HL-60/S4 treated with retinoic acid at 250 ng/mL for 4 days and 3 days (cell line): Measurements from ENCODE around the gene TGFBR2.

Source experiments
- in situ Hi-C: fragments of 300-500 bp; cut with MboI; formaldehyde crosslinking; loops from 2 replicates; pipeline ENCODE4 v1.7.0; 2022; ENCODE audit warnings: low sequenced_read_pairs

Gene TGFBR2

DNA sequence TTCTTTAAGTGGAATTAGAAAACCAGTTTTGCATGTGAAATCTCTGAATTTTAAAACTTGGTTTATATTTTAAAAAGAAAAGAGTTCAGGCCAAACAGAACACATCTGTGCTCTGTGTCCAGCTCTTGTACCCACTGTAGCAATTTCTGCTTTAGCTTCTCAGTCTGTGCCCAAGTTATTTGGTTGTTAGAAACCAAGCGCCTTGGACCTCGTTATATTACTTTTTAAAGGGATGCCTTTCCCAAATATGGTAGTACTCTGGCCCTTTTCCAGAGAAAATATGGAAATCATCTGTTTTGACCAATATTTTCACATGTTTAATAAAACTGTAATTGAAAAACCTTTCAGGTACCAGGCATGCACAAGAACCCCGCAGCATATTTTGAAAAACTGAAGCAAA lies 27.3 kb downstream of the TGFBR2 start:
- in situ Hi-C loops: no loop called here

DNA sequence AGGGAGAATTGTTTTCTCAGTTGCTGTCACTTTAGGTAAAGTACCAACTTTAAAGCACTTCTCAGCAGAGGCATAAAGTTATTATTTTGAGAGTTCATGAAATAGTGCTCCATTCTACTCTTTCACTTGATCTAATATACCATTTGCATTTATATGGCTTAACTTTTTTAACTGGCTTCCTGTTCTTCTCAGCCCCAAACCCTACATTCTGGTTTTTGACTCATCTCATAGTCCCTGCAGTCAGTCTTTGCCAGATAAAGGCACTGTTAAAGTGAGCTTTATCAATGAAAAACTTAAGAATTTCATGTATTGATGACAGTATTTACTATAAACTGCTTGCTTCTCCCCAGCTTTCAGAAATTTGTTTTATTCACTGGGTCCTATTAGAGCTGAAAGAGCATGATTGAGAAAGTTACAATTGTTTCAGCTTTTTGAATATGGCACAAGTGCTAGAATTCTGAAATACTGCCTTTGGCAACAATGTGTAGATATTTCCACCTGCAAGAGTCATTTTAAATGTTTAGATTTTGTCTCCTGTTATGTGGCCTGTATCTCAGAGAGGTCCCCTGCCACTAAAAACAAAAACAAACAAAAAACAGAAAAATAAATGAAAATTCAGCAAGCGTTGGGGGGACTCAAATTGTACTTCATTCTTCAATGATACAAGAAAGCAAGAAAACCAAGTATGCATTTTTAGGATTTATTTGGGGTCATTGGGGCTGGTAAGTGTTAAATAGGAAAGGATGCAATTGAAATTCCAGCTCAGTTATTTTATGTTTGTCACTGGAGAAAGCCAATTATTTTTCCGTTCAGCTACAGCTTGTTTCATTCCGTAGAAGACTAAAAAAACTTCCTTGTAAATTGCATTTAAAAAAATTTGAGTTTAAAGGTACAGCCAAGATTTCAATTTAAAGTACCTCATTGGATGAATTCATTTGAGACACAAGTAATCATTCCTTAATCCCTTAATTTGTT lies 28.6 kb downstream of the TGFBR2 start:
- in situ Hi-C loops: no loop called here

DNA sequence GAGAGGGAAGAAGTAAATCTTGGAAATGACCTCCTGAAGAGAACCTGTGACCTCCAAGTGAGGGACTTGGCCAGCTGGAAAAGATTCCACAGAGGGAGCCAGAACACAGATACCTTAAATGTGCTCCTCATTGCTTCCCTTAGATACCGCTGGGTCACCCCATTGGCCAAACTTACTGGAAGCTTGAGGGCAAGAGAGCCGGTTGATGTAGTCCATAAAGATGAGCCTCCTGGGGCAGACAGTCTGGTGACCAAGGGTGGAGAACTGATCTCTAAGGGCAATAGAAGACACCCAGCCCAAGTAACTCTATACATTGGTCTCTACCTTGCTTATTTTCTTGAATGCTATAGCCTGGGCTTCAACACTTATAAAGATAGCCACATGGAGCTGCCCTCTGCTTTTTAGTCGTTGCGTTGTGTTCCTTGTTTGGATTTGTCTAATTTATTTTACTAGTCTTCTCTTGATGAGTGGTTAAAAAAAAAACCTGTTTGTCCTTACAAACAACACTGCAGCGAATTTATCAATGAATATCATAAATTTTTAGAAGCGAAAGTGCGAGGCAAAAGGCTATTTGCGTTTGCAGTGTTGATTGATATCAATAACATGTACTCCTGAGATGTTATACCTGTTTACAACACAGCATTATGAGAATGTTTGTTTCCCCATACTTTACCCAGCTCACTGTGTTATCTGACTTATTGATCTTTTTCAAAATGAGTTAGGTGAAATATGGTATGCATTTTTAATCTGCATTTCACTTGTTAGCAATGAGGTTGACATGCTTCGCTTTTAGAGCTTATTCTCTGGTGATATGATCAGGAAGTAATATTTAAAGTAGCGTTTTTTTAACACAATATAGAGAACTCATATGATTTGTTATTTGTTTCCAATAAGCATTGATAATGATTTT lies 31.2 kb downstream of the TGFBR2 start:
- in situ Hi-C loops: no loop called here

DNA sequence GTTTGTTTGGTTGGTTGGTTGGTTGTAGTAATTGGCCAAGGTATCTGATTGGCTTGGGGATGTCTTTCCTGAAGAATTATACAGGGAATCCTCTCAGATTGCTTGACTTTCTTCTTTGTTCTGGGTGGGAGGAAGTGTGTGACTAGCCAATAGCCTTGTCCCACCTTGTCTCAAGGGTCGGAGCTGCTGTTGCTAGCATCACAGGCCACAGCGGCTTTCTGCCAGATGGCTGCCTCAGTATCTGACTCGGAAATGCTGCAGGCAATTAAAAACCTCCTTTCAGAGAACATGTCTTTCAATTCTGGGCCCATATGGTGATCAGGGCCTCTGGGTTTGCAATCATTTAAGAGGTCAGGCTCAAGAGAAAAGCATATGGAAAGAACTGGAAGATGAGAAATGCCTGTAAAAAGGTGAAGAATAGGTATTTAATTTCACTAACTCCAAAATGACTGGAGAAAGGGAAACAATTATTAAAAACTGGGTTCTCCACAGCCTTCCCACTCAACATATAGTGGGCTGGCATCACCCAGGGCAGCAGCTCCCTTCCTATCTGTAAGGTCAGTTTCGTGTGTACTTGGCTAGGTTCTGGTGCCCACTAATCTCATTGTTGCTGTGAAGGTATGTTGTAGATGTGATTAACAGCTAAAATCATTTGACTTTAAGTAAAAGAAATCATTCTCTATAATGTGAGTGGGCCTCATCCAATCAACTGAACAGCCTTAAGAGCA lies 32.4 kb downstream of the TGFBR2 start:
- in situ Hi-C loops: no loop called here

DNA sequence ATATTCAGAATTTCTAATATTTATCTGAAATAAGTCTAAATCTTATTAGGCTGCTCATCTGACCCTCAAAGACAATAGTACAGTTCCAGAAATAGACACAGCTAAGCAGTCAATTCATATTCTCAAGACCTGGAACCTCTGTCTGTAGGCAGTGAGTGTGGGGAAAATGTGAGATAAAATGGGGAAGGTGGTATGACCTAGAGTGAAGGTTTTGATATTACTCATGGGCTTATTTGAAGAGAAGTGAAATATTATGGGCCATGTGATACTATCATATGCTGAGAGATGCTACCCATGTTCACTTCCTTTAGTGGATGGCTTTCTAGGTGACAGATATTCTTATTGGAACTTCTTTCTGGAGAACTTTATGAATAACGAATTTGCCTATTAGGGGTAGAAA lies 33.5 kb downstream of the TGFBR2 start:
- in situ Hi-C loops: no loop called here

DNA sequence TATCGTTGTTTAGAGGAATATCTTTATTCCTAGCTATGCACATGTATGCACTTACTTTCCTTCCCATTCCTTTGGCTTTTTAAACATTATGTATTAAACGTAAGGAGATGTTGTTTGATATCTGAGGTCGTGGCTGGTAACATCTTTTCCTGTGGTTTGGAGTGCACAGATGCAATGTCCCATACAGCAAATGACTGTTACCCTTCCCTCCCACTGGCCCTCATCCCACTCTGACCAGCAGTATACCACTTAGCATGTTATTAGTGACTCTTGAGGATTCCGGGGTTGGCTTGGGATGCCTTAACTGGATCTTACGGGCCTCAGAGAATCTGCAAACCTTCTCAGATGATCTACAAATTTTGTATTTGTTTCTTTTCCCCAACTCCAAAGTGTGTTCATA lies 34.5 kb downstream of the TGFBR2 start:
- in situ Hi-C loops: no loop called here

DNA sequence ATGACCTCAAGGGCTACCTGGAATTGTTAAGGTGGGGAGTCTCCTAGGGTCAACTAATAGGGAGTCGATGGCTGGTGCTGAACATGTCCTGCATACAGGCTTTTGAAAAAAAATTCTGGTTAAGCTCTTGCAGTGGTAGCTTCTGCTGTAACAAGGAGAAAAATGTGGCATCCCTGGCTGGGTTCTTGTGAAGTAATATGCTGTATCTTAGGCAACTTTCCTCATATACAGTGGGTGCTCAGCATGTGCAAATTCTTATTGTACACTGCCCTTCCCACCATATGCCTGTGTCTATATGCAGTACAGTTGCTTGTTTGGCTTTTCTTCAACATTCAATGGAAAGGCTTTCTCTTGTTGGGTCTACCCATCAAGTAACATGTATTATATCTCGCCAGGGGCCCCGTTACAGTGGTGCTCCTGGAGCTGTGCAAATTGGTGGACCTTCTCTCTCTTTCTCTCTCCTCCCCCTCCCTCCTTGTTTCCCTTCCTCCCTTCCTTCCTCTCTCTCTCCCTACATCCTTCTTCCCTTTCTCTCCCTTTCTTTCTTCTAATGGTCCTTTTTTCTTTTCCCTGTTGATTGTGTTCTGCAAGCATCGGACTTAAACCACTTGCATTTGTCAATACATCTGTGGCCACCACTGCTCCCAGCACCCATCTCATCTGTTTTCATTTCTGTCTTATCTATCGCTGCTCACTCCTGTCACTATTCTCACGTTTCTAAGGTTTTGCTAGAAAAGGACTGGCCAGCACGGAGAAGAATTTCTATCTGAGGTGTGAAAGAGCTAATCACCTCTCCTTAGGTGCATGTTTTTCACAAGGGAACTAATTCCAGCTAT lies 35.2 kb downstream of the TGFBR2 start:
- in situ Hi-C loops: no loop called here

DNA sequence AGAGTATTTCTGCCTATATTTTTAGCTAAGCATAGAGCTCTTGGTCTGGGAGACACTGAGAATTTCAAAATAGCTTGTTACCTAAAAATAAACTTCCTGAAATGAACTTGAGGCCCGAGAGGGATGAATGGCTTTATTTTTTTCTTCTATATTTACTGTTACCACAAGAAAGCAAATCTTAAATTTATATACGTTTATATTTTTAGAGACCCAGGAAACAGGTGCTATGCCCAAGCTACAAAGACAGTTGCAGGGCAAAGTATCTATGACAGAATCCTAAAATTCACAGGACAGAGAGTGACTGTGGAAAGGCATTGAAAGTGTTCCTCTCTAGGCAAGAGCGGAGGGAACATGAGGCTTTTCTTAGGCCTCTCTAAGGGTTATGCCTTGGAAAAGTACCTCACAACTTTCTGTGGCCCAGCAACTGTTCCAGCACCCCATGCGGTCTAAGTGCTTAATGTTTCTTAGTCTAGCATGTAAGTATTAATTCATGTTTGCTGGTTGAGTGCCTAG lies 36.5 kb downstream of the TGFBR2 start:
- in situ Hi-C loops: no loop called here

DNA sequence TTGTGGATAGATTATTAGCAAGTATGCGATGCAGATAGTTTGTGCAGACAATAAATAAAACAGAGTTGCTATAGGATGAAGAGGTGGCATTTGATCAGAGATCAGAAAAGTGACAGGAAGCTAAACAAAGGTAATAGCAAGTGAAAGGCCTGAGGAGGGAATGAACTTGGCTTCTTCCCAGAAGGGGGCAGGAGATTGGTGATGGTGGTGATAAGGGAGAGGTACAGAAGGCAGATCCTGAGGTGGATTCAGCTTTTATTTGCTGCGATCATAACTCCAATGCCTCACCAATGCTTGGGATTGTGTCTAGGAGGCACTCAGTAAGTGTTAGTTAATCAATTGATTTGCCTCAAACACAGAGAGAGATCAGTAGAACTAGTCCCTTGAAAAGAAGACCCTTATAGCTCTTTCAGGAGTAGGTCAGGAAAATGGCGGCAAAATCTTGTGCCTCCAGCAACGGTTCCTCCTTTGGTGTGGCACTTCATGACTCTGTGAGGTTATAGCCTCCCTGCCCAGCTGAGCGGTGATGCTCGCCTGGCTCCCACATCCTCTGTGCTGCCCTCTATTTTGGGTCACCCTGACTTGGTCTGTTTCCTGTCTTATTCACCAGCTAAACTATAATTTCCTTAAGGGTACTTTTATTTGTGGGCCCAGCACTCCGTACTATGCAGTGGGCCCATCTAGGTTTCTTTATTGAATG lies 37.5 kb downstream of the TGFBR2 start:
- in situ Hi-C loops: no loop called here

DNA sequence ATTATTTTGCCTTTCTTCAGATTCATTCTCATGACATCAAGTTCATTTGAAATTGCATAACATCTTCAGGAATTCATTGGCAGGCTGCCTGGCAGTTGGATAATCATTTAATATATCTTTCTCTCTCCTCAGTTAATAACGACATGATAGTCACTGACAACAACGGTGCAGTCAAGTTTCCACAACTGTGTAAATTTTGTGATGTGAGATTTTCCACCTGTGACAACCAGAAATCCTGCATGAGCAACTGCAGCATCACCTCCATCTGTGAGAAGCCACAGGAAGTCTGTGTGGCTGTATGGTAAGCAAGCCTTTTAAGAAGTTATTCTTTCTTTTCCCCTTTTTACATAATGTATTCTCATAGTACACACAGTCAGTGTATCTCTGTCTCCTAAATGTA lies 38.2 kb downstream of the TGFBR2 start:
- in situ Hi-C loops: no loop called here

DNA sequence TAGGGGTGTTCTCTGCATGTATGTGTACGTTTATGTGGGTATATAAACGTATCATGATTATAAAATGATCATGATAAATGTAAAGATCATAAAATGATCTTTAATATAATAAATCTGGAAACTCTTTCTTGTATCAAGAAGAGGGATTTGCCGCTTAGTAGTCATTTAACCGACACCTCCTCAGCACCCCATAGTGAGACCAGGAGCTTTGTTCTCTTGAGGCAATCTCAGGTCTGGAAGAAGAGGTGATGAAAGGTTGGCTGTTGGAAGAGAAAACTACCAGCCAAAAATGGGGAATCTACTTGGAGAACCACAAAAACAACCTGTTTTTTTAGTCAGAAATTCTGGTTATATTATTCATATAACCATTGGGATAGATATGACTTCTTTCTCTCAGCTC lies 38.7 kb downstream of the TGFBR2 start:
- in situ Hi-C loops: no loop called here

DNA sequence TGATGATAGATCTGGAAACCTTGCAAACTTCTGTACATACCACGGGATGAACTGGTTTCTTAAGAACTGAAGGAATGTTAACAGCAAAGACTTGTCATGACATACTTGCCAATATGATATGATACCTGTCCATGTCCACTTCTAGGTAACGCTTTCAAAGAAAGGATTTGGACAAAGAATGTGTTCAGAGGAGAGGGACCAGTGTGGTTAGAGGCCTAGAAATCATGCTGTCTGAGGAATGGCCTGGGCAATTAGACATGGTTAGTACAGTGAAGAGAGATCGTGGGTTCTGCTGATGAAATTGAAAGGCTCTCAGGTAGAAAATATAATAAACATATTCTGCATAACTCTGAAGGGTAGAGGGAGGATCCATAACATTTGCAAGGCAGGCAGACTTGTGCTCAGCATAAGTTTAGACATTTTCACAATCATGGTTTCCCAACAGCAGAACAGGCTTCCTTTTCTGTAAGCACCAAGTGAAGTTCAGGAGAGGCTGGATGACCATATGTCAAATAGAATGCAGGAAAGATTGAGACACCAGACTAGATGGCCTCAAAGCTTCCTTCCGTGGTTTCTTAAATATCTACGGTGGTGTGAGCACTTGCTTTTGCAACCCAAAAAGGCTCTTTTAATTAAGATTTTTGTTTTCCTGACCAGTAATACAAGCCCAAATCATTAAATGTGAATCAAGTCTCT lies 39.9 kb downstream of the TGFBR2 start:
- in situ Hi-C loops: no loop called here

DNA sequence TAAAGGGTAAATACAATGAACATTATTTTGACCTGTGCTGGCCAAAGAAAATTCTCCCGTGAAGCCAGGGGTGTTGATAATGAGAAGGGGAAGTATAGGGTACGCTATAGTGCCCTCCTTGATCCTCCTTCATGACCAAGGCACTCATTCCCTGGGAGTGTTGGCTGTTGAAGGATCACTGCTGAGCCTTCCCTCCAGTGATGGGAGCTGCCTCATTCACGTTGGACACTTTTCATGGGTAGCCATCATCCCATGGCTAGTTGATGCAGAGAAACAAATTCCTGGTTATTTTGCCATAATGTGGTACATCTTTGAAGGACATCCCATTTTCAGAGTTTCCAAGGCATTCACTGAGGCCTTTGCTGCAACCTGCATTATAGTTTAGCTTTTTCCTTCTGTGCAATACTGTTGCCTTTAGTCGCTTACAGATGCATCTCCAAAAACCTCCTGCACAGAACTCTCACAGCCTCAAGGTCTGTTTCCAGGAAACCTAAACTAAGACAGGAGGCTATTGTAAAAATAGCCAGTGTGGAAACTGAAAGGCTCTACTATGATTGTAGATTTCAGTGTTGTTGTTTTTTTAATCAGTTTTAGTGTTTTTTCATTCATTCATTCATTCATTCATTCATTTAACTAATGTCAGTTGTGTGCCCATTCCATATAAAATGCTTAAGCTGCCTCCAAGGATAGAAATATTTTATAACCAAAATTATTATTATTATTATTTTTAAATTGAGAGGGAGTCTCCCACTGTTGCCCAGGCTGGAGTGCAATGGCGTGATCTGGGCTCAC lies 40.8 kb downstream of the TGFBR2 start:
- in situ Hi-C loops: no loop called here

DNA sequence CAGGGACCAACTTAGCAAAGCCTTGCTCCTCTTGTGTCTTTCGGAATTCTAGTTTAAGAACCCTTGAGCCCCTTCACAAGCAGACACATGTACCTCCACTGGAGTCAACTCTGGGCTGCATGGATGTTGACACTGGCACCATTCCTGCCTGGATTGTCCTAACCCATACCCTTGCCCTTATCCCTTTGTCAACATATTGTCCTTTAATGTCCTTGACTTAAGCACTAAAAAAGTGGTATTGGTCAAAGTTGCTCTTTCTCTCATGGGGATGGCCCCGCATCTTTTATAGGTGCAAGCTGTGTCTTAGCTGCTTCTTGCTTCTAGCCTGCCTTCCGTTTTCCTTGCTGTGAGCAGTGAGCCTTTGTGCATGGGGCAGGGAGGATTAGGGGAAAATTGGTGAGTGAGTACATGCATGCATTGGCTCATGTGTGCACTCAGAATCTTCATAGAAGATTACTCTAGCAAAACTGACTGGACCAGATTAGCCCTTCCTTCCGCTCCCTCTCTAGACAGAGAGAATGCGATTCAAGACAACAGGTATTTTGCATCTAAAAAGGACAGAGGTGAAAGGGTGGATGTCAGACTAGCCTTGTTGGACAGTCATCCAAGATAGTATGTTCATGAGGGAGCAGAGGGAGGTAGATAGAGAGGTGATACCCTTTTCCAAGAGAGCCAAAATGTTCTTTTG lies 42.4 kb downstream of the TGFBR2 start:
- in situ Hi-C loops: no loop called here

DNA sequence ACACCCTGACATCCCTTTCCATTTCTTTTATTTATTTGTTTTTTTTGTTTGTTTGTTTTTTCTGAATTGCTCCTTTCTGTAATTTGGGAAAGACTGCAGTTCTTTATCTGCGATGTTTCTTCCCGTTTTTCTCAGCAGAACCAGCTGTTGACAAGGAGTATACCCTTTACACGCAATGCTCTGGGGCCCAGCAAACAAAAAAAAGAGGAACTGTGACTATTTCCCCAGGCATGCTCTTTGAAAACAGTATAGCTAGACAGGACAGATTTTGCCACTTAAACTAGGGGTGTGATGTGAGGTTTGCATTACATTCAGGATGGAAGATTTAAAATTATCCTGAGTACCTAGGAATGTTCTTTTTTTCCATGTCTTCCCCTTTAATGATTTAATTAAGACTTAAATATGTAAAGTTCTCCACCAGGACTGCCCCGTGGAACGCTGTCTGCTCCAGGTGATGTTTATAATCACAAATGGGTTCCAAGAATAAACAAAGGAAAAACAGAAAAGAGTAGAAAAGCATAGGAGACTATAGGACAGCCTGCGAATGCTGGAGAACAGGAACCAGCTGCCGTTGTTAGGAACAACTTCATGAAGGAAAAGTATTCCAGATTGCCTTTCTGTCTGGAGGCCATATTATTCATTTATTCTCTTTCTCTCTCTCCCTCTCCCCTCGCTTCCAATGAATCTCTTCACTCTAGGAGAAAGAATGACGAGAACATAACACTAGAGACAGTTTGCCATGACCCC lies 43.3 kb downstream of the TGFBR2 start:
- in situ Hi-C loops: no loop called here

DNA sequence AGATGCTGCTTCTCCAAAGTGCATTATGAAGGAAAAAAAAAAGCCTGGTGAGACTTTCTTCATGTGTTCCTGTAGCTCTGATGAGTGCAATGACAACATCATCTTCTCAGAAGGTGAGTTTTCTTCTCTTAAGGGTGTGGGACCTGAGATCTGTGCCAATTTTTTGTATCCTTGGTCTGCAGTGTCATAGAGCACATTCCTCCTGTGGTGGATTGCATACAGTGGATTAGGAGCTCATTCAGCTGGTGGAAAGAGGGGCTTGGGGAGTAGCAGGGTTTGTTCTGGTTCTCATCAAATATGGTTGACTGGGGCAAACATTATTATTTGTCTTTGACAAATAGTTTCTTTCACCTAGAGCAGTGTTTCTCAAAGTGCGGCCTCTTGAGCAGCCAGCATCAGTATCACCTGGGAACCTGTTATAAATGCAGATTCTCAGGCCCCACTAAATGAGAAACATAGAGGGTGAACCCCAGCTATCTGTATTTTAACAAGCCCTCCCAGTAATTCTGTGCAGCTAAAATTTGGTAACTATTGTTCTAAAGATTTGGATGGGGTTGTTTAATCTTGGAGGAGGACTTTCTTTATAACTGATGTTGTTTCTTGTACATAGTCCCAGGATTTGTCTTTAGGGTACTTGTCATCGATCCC lies 44.1 kb downstream of the TGFBR2 start:
- in situ Hi-C loops: no loop called here
